C4-2B (cell line): Measurements from ENCODE around the gene LAMA2.

Source experiments
- H3K27ac ChIP-seq: fragments of 450-650 bp; 2 replicates; pipeline ENCODE4 v1.5.1; 2017
- ZFX ChIP-seq: fragments of 450-650 bp; IDR thresholded peaks from 2 replicates; pipeline ENCODE4 v1.6.1; 2017
- TF ChIP-seq, protein P1 (sequence below): fragments of 450-650 bp; conservative IDR thresholded peaks from 2 replicates; pipeline ENCODE4 v1.5.1; 2017; ENCODE audit warnings: mild to moderate bottlenecking

Gene LAMA2

GRCh38 chr6:129273161-129273560 lies 390.2 kb downstream of the LAMA2 start:
- TF ChIP-seq, protein P1, sequence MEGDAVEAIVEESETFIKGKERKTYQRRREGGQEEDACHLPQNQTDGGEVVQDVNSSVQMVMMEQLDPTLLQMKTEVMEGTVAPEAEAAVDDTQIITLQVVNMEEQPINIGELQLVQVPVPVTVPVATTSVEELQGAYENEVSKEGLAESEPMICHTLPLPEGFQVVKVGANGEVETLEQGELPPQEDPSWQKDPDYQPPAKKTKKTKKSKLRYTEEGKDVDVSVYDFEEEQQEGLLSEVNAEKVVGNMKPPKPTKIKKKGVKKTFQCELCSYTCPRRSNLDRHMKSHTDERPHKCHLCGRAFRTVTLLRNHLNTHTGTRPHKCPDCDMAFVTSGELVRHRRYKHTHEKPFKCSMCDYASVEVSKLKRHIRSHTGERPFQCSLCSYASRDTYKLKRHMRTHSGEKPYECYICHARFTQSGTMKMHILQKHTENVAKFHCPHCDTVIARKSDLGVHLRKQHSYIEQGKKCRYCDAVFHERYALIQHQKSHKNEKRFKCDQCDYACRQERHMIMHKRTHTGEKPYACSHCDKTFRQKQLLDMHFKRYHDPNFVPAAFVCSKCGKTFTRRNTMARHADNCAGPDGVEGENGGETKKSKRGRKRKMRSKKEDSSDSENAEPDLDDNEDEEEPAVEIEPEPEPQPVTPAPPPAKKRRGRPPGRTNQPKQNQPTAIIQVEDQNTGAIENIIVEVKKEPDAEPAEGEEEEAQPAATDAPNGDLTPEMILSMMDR: no peak
- TF ChIP-seq ZFX: no peak
- no peak overlapping the region for H3K27ac ChIP-seq

DNA sequence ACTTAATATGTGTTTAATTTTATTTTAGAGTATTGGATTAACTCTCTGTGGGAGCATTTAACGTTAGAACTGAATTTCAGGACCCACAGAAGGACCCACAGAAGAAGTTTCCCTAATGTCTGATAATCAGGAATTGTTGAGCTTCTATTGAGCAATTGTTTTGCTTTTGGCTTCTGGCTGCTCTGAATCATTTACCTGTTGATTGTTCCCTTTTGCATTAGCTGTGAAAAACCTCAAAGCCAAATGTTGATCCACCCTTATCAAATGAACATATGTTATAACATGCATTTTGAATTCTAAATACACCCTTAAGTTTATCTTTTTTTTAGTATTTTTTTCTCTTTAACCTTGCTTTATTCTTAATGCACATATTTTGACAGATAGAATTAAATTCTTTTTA lies 393.5 kb downstream of the LAMA2 start:
- no peak overlapping the region for H3K27ac ChIP-seq
- no peak for TF ChIP-seq ZFX
- TF ChIP-seq, protein P1: no peak

DNA sequence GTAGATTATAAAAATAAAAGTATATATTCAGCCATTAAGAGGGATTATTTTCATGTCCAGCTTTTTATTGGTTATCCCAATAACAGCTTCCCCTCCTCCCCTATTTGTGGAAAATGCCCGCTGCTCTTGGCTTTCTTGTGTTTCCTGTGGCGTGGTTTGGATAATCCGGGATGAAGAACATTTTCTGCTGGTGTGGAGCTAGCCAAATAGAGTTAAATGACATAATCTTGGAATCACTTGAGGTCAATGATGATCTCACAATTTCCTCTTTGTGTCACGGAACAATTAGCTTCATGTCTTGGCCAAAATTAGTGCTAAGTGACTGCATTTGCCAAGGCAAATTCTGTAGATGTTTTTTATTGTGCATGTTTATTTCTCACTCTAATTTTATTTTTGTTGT lies 394.0 kb downstream of the LAMA2 start:
- H3K27ac ChIP-seq: no peak overlapping the region
- TF ChIP-seq ZFX: no peak
- TF ChIP-seq, protein P1: no peak

DNA sequence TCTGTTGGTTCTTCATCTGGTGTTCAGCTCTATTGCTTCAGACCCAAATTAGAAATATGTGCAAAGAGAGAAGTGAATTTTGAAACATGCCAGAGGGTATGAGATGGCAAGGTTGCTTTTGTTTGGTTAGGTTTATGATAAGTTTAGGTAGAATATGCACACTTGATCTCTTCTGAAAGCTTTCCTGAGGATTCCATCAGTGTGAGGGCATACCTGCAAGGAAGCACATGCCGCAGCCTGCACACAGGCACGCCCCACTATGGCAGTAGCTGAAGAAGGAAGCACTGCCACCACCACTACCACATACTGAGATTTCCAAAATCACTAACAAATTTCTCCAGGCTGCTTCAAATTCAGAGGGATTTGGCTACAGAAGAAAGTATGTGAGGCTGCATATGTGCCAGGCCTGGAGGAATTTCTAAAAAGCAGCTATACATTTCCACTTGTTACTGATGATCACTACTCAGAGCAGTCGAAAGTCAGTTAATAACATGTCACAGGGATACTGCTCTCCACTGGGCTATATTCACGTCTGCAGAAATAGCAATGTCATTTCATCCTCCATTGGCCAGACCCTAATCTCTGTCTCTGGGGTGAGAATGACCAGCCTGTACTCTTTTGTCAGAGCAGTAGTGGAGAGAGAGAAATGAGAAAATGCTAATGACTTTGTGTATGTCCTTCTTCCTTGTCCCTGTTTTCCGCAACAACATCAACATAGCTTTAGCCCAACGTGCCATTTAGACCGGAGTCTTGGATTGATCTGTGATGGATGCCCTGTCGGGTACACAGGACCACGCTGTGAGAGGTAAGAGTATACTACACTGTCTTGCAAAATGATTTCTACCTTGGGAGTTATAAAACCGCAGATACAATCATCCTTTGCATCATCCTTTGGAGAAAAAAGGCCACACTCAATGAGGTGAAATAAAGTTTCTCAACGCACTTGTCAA lies 396.7 kb downstream of the LAMA2 start:
- no peak overlapping the region for H3K27ac ChIP-seq
- TF ChIP-seq, protein P1: no peak
- no peak for TF ChIP-seq ZFX

DNA sequence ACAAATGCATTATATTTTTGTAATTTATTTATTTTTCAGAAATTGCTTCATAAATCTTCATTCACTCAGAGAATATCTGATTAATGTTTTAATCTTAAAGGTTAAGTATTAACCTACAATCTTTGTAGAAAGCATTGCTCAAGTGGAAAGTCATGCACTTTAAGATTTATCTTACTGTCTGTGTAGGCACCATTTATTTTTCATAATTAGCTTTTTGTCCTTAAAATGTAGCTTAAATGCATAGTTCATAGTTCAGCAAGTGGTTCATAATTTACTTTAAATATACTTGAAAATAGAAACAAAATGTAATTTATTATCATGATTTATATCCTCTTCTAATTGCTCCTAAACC lies 397.3 kb downstream of the LAMA2 start:
- TF ChIP-seq, protein P1: no peak
- no peak for TF ChIP-seq ZFX
- H3K27ac ChIP-seq: no peak overlapping the region

GRCh38 chr6:129280749-129281148 lies 397.8 kb downstream of the LAMA2 start:
- TF ChIP-seq, protein P1: no peak
- no peak for TF ChIP-seq ZFX
- no peak overlapping the region for H3K27ac ChIP-seq

GRCh38 chr6:129281168-129281796 lies 398.3 kb downstream of the LAMA2 start:
- TF ChIP-seq ZFX: no peak
- TF ChIP-seq, protein P1: no peak
- no peak overlapping the region for H3K27ac ChIP-seq
